Nephron progenitor cell (in vitro differentiated cells): ENCODE results near the gene DCST1.
"Not testable (repeated sequence)": the region's sequence is repeated elsewhere in the genome, so short reads cannot be mapped to it uniquely, and the experiment has no call there.

Source experiments
- DNase-seq: peaks from one replicate; pipeline ENCODE4 v3.0.0; 2021
- H3K27ac Mint-ChIP-seq: 2 replicates; pipeline ENCODE4 v1.8.0; 2021; ENCODE audit warnings: mild to moderate bottlenecking, moderate library complexity, mixed read lengths
- H3K27me3 Mint-ChIP-seq: 2 replicates; pipeline ENCODE4 v1.8.0; 2021; ENCODE audit warnings: mild to moderate bottlenecking, low read depth, mixed read lengths; ENCODE audit not compliant: poor library complexity
- H3K36me3 Mint-ChIP-seq: 2 replicates; pipeline ENCODE4 v1.8.0; 2021; ENCODE audit warnings: low read depth, mixed read lengths
- H3K4me1 Mint-ChIP-seq: 2 replicates; pipeline ENCODE4 v1.8.0; 2021; ENCODE audit warnings: mixed read lengths
- H3K4me3 Mint-ChIP-seq: 2 replicates; pipeline ENCODE4 v1.8.0; 2021; ENCODE audit warnings: mild to moderate bottlenecking, moderate library complexity, mixed read lengths
- H3K9me3 Mint-ChIP-seq: 2 replicates; pipeline ENCODE4 v1.8.0; 2021; ENCODE audit warnings: mild to moderate bottlenecking, moderate library complexity, mixed read lengths
- CTCF ChIP-seq: fragments of 200-600 bp; sonication (generic); IDR thresholded peaks from 2 replicates; pipeline ENCODE4 v1.5.0; 2021; ENCODE audit warnings: antibody characterized with exemption

DCST1 gene

GRCh38 chr1:154995301-154995983, 38.2 kb upstream of the DCST1 start:
- not testable (repeated sequence) for H3K27me3 Mint-ChIP-seq, H3K9me3 Mint-ChIP-seq, H3K27ac Mint-ChIP-seq, H3K4me3 Mint-ChIP-seq, H3K36me3 Mint-ChIP-seq
- peaks cover 48% of the 10 kb centered on the region for H3K4me1 Mint-ChIP-seq
- TF ChIP-seq CTCF, result peak; percentile 39
- peak; percentile 59 for DNase-seq

GRCh38 chr1:154996966-154997701, 36.5 kb upstream of the DCST1 start:
- DNase-seq, result no peak
- Mint-ChIP-seq H3K9me3 (no peaks in the 10 kb centered on the region), H3K27me3 (peaks cover 4% of the 10 kb centered on the region), H3K4me3 (no peak overlapping the region), H3K4me1 (peaks cover 48% of the 10 kb centered on the region), H3K36me3 (no peaks in the 10 kb centered on the region), H3K27ac (no peak overlapping the region)
- TF ChIP-seq CTCF, result no peak

- Mint-ChIP-seq H3K36me3 (no peaks in the 10 kb centered on the region), H3K9me3 (no peaks in the 10 kb centered on the region), H3K27ac (no peak overlapping the region), H3K4me1 (peaks cover 38% of the 10 kb centered on the region), H3K4me3 (no peak overlapping the region), H3K27me3 (peaks cover 4% of the 10 kb centered on the region)
- no peak for TF ChIP-seq CTCF
- no peak for DNase-seq
Observed at GRCh38 chr1:154998201-154998780, 35.3 kb upstream of the DCST1 start.

DNA sequence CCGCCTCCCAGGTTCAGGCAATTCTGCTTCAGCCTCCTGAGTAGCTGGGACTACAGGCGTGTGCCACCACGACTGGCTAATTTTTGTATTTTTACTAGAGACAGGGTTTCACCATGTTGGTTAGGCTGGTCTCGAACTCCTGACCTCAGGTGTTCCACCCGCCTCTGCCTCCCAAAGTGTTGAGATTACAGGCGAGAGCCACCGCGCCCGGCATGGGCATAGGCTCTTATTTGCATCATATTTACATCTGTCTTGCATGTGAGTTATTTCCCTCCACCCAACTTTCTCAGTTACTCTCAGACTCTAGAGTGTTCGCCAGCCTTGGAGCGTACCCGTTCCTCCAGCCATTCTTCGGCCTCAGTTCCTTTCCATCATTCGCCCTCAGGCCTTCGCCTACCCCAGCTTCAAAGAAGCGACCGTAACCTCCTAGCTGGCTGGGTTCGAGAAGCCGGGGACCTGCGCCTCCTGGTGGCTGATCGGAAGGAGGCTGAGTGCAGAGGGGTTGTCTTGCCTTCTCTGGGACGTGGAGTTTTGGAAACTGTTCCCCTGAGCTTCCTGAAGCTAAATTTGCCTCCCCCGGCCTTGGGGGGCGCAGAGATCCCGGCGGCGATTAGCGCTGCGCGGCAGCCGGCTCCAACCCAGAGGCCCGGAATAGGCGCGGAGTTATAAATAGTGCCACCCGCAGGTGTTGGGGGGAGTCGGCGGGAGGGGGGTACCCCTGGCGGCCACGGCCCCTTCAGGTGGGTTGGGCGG, 34.6 kb upstream of the DCST1 start:
- peak; percentile 76 for TF ChIP-seq CTCF
- no peaks in the 10 kb centered on the region for H3K9me3 Mint-ChIP-seq
- H3K27me3 Mint-ChIP-seq, result peaks cover 4% of the 10 kb centered on the region
- peaks cover 40% of the 10 kb centered on the region for H3K4me1 Mint-ChIP-seq
- H3K27ac Mint-ChIP-seq, result no peak overlapping the region
- peak; percentile 82 for DNase-seq
- peak overlapping the region; percentile 76 for H3K4me3 Mint-ChIP-seq
- no peaks in the 10 kb centered on the region for H3K36me3 Mint-ChIP-seq

DNA sequence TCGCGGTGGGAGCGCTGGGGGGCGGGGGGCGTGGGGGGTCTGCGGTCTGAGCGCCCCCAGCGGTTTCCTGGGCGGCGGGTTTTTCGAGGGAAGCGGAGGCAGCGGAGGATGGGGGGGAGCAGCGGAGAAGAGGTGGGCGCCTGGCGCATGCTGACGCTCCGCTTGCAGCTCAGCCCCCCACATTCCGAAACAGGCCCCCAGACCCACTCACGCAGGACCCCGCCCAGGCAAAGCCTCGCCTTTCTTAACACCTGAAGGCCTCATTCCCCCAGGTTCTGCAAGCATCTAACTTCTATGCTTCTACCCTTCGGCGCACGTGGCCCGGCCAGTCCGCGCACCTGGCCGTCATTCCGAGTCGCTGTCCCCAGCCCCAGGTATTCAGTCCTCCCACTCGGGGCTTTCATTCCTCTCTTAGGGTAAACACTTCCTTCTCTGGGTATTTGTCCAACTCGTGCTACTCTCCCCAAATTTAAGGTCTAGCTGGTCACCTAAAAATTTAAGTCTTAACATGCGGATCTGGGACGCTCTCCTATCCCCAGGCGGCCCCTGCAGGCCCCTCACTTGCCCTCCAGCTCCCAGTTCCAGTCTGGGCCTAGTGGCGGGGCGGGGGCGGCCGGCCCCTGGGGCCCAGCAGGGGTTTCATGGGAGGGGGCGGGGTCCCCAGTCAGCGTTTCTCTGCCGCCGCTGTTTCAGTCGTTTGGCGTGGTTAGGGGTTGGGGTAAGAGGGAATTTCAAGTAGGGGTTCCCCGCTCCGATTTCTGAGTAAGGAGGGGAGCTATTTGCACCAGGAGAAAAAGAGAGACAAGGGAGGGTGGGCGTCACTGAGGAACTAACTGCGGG, 33.8 kb upstream of the DCST1 start:
- Mint-ChIP-seq H3K27me3 (peaks cover 4% of the 10 kb centered on the region), H3K36me3 (no peaks in the 10 kb centered on the region), H3K4me1 (peaks cover 42% of the 10 kb centered on the region), H3K4me3 (peak overlapping the region; percentile 91), H3K9me3 (no peaks in the 10 kb centered on the region), H3K27ac (peak overlapping the region; percentile 98)
- DNase-seq, result peak; percentile 61
- no peak for TF ChIP-seq CTCF
